ENCODE data around the gene RFXANK. TPM values are rescaled to one million over a fixed set of nuclear protein-coding genes. Genes with fewer than 3 reads are reported as not detected.
A peak's percentile ranks its signal among the peaks of the same experiment; 100 is the strongest.

RFXANK gene
- total RNA-seq, 1 experiment from 2014 or later, result 78.7 TPM

DNA sequence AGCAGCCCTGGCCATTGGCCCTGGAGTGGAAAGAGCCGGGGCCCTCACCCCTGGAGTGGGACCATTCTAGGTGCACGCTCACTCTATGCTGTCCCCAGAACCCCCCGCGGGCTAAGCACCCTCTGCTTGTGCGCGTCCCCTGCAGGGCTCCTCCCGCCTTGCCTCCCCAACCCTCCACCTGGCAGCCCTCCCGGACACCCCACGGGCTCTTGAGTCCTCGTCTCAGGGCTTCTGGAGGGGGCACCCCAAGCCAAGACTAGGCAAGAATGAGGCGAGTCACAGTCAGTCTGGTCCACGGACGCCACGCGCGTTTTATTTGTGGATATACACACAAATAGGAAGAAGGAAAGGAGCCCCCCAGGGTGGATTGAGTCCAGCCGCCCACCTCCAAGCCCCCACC lies 46.8 kb upstream of the RFXANK start (continued):
- TF ChIP-seq SP1 (CRISPR knock-in tag; conservative IDR thresholded peaks at IDR 0.05), result no peak
- TF ChIP-seq ZMAT4 (CRISPR knock-in tag; IDR thresholded peaks at IDR 0.05), result no peak
- TF ChIP-seq, protein P1, sequence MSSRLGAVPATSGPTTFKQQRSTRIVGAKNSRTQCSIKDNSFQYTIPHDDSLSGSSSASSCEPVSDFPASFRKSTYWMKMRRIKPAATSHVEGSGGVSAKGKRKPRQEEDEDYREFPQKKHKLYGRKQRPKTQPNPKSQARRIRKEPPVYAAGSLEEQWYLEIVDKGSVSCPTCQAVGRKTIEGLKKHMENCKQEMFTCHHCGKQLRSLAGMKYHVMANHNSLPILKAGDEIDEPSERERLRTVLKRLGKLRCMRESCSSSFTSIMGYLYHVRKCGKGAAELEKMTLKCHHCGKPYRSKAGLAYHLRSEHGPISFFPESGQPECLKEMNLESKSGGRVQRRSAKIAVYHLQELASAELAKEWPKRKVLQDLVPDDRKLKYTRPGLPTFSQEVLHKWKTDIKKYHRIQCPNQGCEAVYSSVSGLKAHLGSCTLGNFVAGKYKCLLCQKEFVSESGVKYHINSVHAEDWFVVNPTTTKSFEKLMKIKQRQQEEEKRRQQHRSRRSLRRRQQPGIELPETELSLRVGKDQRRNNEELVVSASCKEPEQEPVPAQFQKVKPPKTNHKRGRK (CRISPR knock-in tag; IDR thresholded peaks at IDR 0.05; ENCODE audit: borderline replicate concordance), result no peak
- TF ChIP-seq, protein P2, sequence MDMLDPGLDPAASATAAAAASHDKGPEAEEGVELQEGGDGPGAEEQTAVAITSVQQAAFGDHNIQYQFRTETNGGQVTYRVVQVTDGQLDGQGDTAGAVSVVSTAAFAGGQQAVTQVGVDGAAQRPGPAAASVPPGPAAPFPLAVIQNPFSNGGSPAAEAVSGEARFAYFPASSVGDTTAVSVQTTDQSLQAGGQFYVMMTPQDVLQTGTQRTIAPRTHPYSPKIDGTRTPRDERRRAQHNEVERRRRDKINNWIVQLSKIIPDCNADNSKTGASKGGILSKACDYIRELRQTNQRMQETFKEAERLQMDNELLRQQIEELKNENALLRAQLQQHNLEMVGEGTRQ (CRISPR knock-in tag; IDR thresholded peaks at IDR 0.05), result no peak

DNA sequence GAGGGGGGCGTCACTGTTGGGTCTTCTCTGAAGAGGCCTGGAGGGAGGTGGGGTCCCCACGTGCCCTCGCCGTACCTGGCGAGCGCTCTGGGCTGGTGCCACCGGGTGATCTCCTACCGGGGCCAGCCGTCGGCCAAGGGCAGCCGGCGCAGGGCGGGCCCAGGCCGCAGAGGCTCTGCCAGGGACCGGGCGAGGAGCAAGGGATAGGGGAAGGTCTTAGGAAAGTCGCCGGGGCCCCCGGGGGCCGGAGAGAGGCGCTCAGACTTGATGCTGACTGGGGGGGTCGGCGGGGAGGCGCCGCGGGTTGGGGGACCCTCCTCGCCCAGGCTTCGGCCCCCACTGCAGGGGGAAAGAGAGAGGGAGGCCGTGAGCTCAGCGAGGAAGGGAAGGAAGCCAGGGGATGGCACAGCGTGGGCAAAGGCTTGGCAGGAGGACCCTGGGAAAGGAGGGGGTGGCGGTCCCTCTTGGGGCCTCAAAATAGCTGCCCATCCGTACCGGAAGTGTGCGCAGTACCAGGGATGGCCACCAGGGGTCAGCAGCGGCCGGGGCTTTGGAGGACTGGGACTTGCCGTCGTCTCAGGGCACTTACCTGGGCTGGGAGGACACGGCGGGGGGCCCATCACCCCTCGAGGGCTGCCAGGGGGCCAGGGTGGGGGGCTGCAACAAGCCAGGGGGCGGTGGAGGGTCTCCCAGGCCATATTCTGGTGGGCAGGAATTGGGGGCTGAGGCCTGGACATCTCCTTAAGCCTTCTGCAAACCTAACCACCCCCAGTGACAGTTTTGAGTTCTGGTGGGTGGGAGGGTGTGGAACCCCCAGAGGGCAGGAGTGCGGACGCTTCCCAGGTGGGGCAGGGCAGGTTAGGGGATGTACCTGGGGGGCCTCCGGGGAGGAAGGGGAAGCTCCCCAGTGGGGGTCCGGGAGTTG lies 46.1 kb upstream of the RFXANK start:
- Mint-ChIP-seq H3K27ac (no peak overlapping the region), H3K4me1 (no peaks in the 10 kb centered on the region), H3K4me3 (no peak overlapping the region), H3K36me3 (no peaks in the 10 kb centered on the region), H3K27me3 (ENCODE audit: low read depth) (peaks cover 31% of the 10 kb centered on the region), H3K9me3 (no peaks in the 10 kb centered on the region)
- DNase-seq (ENCODE audit: low spot score) (peak; percentile 94), ATAC-seq (peak; percentile 83)
- TF ChIP-seq SMAD4 (CRISPR knock-in tag; IDR thresholded peaks at IDR 0.05) (no peak), CTCF (IDR thresholded peaks at IDR 0.05) (peak; percentile 98), SP1 (CRISPR knock-in tag; conservative IDR thresholded peaks at IDR 0.05) (0 out of 2 replicates have a peak, but pooled peaks have one; percentile 37)
- CTCF ChIA-PET, result interaction anchor here (0.5 to 3.8 kb wide), 32 partner anchors 9 to 1920 kb away, joined by 3 to 52 read pairs (median 4); partner anchors contain the start of genes BORCS8, MEF2B, NR2C2AP and RFXANK
- POLR2A ChIA-PET, result interaction anchor here (1.0 kb wide), 1 partner anchor 46 kb away, joined by 9 read pairs; the partner anchor contains the start of genes BORCS8 and RFXANK

- ATAC-seq (no peak), DNase-seq (ENCODE audit: low spot score) (no peak)
- TF ChIP-seq GABPB1 (CRISPR knock-in tag; IDR thresholded peaks at IDR 0.05) (no peak), CREM (CRISPR knock-in tag; IDR thresholded peaks at IDR 0.05) (no peak), MXD4 (CRISPR knock-in tag; IDR thresholded peaks at IDR 0.05; ENCODE audit: borderline replicate concordance) (no peak), MYBL2 (CRISPR knock-in tag; IDR thresholded peaks at IDR 0.05) (no peak), AFF4 (CRISPR knock-in tag; IDR thresholded peaks at IDR 0.05; ENCODE audit: borderline replicate concordance) (no peak), ETV6 (CRISPR knock-in tag; IDR thresholded peaks at IDR 0.05) (no peak), USF1 (CRISPR knock-in tag; IDR thresholded peaks at IDR 0.05) (no peak)
- H3K4me3 Mint-ChIP-seq, result no peak overlapping the region
- ChIA-PET CTCF (interaction anchor here (1.4 to 3.8 kb wide), 6 partner anchors 11 to 78 kb away, joined by 3 to 52 read pairs (median 10); partner anchors contain the start of gene MEF2B), POLR2A (interaction anchor here (1.2 kb wide), 1 partner anchor 14 kb away, joined by 3 read pairs; no protein-coding TSS in a partner anchor)
- H3K27me3 Mint-ChIP-seq (ENCODE audit: low read depth), result peaks cover 23% of the 10 kb centered on the region
- no peak overlapping the region for H3K27ac Mint-ChIP-seq
- H3K36me3 Mint-ChIP-seq, result no peaks in the 10 kb centered on the region
- no peaks in the 10 kb centered on the region for H3K4me1 Mint-ChIP-seq
- H3K9me3 Mint-ChIP-seq, result no peaks in the 10 kb centered on the region
Measured at GRCh38 chr19:19146865-19147264, 45.2 kb upstream of the RFXANK start.
